GM12865 (cell line): ENCODE results near the gene FTSJ3.
A peak's percentile ranks its signal among the peaks of the same experiment; 100 is the strongest.

ENCODE experiments used
- DNase-seq: peaks from one replicate; pipeline ENCODE4 v3.0.0; 2010; ENCODE audit warnings: low read depth
- H3K4me3 ChIP-seq: 2 replicates; pipeline ENCODE4 v1.5.1; 2011; ENCODE audit warnings: mild to moderate bottlenecking, low read depth, low read length, control low read depth
- CTCF ChIP-seq: IDR thresholded peaks from 2 replicates; pipeline ENCODE4 v1.5.1; 2011; ENCODE audit warnings: low read length, control low read depth, low read depth, inconsistent platforms; ENCODE audit not compliant: insufficient read depth; ENCODE audit errors: missing control alignments

FTSJ3 gene

DNA sequence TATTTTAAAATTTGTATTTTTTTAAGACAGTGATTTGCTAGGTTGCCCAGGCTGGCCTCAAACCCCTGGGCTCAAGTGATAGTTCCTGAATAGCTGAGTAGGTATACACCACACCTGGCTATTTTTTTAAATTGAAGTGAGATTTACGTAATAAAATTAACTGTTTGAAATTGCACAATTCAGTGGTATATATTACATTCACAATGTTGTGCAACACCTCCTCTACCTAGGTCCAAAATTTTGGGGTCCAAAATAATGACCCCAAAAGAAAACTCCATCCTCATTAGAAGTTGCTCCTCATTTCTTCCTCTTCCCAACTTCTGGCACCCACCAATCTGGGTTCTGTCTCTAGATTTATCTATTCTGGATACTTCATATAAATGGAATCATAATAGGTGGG lies 18.0 kb upstream of the FTSJ3 start:
- no peak for TF ChIP-seq CTCF
- no peak overlapping the region for H3K4me3 ChIP-seq
- no peak for DNase-seq

DNA sequence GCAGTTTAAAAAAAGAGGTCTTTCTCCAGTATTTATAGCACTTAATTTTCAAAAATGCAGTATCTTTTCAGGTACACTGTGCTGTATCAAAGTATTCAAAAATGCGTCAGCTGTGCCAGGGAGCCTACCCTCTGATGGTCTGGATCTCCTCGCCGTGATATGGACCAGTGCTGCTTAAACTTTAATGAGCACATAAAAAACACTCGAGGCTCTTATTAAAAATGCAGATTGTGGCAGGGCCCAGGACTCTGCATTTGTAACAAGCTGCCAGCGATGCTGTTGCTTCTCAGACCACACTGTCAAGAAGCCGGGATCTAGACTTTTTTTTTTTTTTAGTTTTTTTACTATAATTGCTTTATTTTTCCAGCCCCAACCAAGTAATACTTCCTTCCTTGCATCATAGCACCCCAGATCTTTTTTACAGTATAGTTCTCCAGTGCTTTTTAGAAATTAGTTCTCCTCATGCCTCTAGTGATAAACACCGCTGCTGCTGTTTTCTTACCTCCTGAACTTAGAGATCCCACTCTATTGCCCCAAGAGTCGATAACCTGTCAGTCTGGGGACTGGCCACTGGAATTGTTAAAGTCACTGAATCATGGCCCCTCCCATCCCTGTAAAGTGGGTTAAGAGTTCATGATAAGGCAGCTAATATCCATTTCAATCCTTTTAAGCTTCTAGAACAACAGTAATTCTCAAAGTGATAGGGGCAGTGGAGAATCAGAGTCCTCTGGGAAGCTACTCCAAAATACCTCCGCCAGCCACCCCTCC lies 16.6 kb upstream of the FTSJ3 start:
- no peak for TF ChIP-seq CTCF
- peak overlapping the region; percentile 63 for H3K4me3 ChIP-seq
- DNase-seq: no peak

- peak; percentile 91 for DNase-seq
- H3K4me3 ChIP-seq: peak overlapping the region; percentile 63
Observed at GRCh38 chr17:63843387-63843888, 16.0 kb upstream of the FTSJ3 start.

DNA sequence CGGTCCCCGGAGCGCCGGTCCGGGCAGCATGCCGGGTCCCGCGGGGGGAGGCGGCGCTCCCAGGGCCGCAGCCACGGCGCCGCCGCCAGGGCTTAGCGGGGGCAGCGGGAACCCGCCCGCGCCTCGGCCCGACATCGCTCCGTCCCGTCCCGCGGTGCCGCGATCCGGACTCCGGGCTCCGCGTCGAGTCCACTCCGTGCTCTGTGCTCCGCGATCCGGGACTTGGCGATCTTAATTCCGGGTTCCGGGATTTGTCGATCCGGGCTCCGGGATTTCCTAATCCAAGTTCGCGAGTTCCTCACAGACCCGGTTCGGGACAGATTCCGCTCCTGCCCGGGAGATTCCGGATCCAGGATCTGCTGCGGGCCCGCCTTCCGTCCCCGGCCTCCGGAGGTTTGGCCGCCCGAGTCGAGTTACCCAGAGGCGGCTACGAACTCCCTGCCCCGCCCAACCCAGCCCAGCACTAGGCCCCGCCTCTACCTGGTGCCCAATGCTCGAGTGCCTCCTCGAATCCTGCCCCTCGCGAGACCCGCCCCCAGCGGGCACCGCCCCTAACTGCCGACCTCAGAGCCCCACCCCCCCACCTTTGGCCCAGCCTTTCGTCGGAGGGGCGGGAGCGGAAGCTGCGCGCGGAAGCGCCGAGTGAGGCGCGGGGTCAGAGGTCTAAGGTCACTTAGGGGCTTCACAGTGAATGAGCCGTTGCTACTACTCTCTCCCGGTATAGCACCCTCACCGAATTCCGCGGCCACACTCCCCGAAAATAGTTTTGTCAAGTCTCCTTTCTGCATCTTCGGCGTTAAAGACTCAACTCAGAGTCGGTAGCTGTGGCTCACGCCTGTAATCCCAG lies 15.3 kb upstream of the FTSJ3 start, which contains the start of gene SMARCD2:
Gene SMARCD2 (minus strand): TSS at position 146 of the 847 bp plus-strand sequence. CDS start 11 bp downstream, at position 135.
- peak; percentile 99 for DNase-seq
- TF ChIP-seq CTCF: no peak
- H3K4me3 ChIP-seq: peak within 1 kb of the TSS; percentile 78

GRCh38 chr17:63842173-63842539 lies 14.7 kb upstream of the FTSJ3 start:
- DNase-seq: no peak
- TF ChIP-seq CTCF: no peak
- peak overlapping the region; percentile 78 for H3K4me3 ChIP-seq

- TF ChIP-seq CTCF: no peak
- H3K4me3 ChIP-seq: peak overlapping the region; percentile 78
- DNase-seq: peak; percentile 49
Observed at GRCh38 chr17:63841350-63842172, 14.1 kb upstream of the FTSJ3 start.
